Psoas muscle (tissue), 8 donors: ENCODE results near the gene ACTL6A. TPM values are rescaled to one million over a fixed set of nuclear protein-coding genes. Genes with fewer than 3 reads are reported as not detected.

ENCODE experiments used
- ATAC-seq, 4 donors: fragments of 200-7000 bp; cut with Tn5 transposase; one replicate each; pipeline ENCODE4 v1.9.1; 2020; ENCODE audit warnings: moderate library complexity in 3 of 4, mild to moderate bottlenecking in 2 of 4
- DNase-seq, 2 donors: peaks; one replicate each; pipeline ENCODE4 v3.0.0-alpha.2; 2020
- H3K27ac ChIP-seq: fragments of 200-600 bp; one replicate; pipeline ENCODE4 v1.8.0; 2022
- H3K27me3 ChIP-seq, 3 donors: fragments of 200-600 bp in 1 of 3; one replicate each; pipeline versions ENCODE4 v1.6.1 to v1.8.0; 2013 to 2022; ENCODE audit warnings: low read length in 2 of 3, mild to moderate bottlenecking in 2 of 3, moderate library complexity in 1 of 3; ENCODE audit not compliant: insufficient read depth in 3 of 3
- H3K36me3 ChIP-seq, 2 donors: fragments of 200-600 bp in 1 of 2; one replicate each; pipeline versions ENCODE4 v1.6.1 to v1.8.0; 2013 to 2022; ENCODE audit warnings: low read depth in 1 of 2, mild to moderate bottlenecking in 1 of 2, moderate library complexity in 1 of 2; ENCODE audit not compliant: insufficient read depth in 1 of 2
- H3K4me1 ChIP-seq: fragments of 200-600 bp; one replicate; pipeline ENCODE4 v1.8.0; 2022
- H3K4me3 ChIP-seq: fragments of 200-600 bp; one replicate; pipeline ENCODE4 v1.8.0; 2022; ENCODE audit warnings: mild to moderate bottlenecking
- H3K9me3 ChIP-seq: fragments of 200-600 bp; one replicate; pipeline ENCODE4 v1.8.0; 2022
- WGBS, 3 donors: extraction: QIAGEN DNeasy Blood & Tissue Kit; methylation state at CpG; one replicate each; pipeline versions ENCODE4 v1.1.6 to v1.1.7; 2013; 5-methylcytosine and 5-hydroxymethylcytosine counted together
- intact Hi-C, 2 donors: fragments of 100-400 bp; cut with DNase I; formaldehyde crosslinking; loops; one replicate each; pipeline versions ENCODE4 v1.11.0 to v1.14.2; 2022
- polyA plus RNA-seq, 3 donors: library from polyadenylated mRNA; stranded (reverse); fragments of 200-250 nt; gene quantifications; one replicate each; pipeline ENCODE4 v1.2.3, GENCODE V29; 2013
- total RNA-seq, 4 donors: library from RNA; stranded (reverse); fragmentation: NEBNext Ultra II Directional in 2 of 4; extraction: Animal tissue kit (Norgen Biotek cat#: 25700) in 2 of 4; gene quantifications; one replicate each; pipeline versions ENCODE4 v1.2.1 to v1.2.4, GENCODE V29; 2021 to 2023
- TF ChIP-seq, protein P1 (sequence below): fragments of 200-600 bp; IDR thresholded peaks from one replicate; pipeline ENCODE4 v1.8.0; 2022; ENCODE audit warnings: antibody characterized with exemption
- donor health status: healthy with polysubstance abuse.
- donor health status: DM: no; HTN: no; CAD: no; lungs with moderate emphysema.
- donor health status: Bipolar disorder and iron deficiency.
- donor health status: healthy.
- donor health status: DM: yes; HTN: yes; CAD: no.
- donor health status: DM: no; HTN: no; CAD: no.
- donor health status: DM: no; HTN: no; CAD: no.
- donor health status: DM: yes; HTN: yes; CAD: no.

The ACTL6A gene
- total and polyA plus RNA-seq, 7 donors = 10.2 to 22.5 (median 12.6) TPM

DNA sequence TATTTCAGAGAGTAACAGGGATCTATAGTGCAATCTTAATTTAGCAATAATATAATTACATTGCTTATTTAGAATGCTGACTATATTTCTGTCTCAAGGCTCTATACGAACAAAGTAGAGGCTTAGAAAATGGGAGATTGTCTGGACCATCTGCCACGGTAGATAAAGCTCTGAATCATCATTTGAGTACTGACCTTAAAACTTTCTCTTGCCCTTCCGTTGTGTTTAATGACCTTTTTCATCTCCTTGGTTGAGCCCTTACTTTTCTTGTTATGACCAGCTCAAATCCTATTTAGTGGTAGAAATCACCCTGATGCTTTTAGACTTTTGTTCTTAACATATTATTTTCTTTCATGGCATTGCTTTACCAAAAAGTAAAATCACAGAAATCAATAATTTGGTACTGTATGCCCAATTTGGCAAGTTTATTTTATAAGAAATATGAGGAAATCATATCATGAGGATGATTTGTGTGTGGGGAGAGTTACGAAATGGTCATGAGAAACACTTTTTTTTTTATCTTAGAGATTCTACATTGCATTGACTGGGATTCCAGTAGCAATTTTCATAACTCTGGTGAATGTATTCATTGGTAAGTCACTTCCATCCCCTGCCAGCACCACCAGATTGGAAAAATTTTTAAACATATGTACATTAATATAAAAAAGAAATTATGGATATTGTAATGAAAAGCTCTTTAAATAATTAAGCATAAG is 52.9 kb downstream of the ACTL6A start:
- Histone ChIP-seq H3K4me1 (no peaks in the 10 kb centered on the region), H3K27me3 (no peaks in the 10 kb centered on the region), H3K4me3 (no peak overlapping the region), H3K9me3 (peaks cover 2% of the 10 kb centered on the region), H3K36me3 (peaks cover 3 to 70% of the 10 kb centered on the region in 2 donors), H3K27ac (no peak overlapping the region)
- ATAC-seq (no peak), DNase-seq (no peak)
- intact Hi-C loops = no loop called here
- TF ChIP-seq, protein P1, sequence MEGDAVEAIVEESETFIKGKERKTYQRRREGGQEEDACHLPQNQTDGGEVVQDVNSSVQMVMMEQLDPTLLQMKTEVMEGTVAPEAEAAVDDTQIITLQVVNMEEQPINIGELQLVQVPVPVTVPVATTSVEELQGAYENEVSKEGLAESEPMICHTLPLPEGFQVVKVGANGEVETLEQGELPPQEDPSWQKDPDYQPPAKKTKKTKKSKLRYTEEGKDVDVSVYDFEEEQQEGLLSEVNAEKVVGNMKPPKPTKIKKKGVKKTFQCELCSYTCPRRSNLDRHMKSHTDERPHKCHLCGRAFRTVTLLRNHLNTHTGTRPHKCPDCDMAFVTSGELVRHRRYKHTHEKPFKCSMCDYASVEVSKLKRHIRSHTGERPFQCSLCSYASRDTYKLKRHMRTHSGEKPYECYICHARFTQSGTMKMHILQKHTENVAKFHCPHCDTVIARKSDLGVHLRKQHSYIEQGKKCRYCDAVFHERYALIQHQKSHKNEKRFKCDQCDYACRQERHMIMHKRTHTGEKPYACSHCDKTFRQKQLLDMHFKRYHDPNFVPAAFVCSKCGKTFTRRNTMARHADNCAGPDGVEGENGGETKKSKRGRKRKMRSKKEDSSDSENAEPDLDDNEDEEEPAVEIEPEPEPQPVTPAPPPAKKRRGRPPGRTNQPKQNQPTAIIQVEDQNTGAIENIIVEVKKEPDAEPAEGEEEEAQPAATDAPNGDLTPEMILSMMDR = no peak
- WGBS, 3 donors = 74 to 75% (median 74%) methylated on average over 4 of the region's 4 CpGs

DNA sequence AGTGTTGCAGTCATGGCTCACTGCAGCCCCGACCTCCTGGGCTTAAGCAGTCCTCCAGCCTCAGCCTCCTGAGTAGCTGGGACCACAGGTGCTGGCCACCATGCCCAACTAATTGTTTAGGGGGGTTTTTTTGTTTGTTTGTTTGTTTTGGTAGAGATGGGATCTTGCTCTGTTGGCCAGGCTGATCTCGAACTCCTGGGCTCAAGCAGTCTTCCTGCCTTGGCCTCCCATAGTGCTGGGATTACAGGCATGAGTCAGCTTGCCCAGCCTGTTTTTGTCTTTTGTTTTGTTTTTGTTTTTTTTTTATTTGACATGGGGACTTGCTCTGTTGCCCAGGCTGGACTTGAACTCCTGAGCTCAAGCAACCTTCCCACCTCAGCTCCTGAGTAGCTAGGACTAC is 59.3 kb downstream of the ACTL6A start:
- no peak overlapping the region for H3K4me3 ChIP-seq

DNA sequence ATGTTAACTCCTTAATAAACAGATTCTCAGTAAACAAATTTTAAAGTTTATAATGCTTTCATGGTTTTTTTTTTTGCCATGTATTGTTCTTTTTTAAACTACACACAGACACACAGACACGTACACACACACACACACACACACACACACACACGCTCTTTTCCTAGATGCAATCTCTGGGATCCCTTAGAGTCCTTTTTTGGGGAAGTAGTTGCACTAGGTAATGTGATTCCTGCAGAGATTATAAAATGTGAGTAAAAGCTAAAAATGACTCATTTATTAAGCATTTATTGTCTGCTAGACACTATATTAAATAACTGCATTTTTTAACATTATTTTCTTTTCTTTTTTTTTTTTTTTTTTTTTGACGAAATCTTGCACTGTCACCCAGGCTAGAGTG is 61.7 kb downstream of the ACTL6A start:
- 87 to 90% (median 90%) methylated on average over 3 of the region's 3 CpGs for WGBS, 3 donors
- ATAC-seq = no peak
- H3K27ac ChIP-seq = no peak overlapping the region
- H3K4me3 ChIP-seq = no peak overlapping the region
- peaks cover 6 to 71% of the 10 kb centered on the region in 2 donors for H3K36me3 ChIP-seq
- intact Hi-C loops = no loop called here
- H3K27me3 ChIP-seq = no peaks in the 10 kb centered on the region
- H3K9me3 ChIP-seq = peaks cover 5% of the 10 kb centered on the region
- no peaks in the 10 kb centered on the region for H3K4me1 ChIP-seq
- no peak for DNase-seq
- TF ChIP-seq, protein P1 = no peak

More for the DNA sequence above, 59.3 kb downstream of the ACTL6A start:
- Histone ChIP-seq H3K4me1 (no peaks in the 10 kb centered on the region), H3K9me3 (peaks cover 5% of the 10 kb centered on the region), H3K27ac (no peak overlapping the region), H3K36me3 (peaks cover 6 to 91% of the 10 kb centered on the region in 2 donors), H3K27me3 (no peaks in the 10 kb centered on the region)
- TF ChIP-seq, protein P1 = no peak
- WGBS, 3 donors = 94 to 97% (median 94%) methylated on average over 2 of the region's 2 CpGs
- no peak for ATAC-seq
- intact Hi-C loops = no loop called here
- DNase-seq = no peak

DNA sequence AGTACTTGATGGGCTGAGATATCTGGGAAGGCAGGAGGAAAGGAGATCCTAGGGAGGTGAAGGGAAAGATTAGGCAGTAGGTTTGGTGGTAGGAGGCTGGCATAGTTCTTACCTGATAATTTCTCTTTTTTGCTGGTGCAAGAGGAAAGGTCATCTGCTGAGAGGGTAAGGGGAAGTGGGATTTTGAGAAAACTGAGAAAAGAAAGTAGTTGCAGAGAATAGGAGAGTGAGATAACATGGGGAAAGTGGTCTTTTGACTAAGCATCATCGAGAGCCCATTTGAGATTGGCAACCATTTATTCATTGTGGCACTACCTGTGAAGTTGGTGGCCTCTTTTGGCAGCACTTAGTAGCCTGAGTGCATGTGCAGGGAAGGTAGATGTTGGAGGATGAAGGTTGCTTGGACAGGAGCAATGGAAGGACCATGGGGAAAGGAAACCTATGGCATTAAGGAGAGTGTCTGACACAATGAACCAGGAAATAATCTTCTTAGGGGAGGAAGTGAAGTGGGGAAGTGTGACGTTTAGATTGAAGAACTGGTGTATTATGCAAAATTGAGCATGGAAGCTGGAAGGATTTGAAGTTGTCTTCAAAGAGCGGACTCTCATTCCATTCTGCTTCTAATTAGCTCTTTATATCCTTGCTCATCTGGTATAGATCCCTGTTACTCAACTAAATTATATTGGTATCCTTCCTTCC is 68.2 kb downstream of the ACTL6A start:
- H3K36me3 ChIP-seq = peaks cover 3 to 13% of the 10 kb centered on the region in 2 donors
- H3K4me1 ChIP-seq = no peaks in the 10 kb centered on the region
- intact Hi-C loops = no loop called here
- WGBS, 3 donors = 80 to 83% (median 82%) methylated on average over 3 of the region's 3 CpGs
- H3K27ac ChIP-seq = no peak overlapping the region
- TF ChIP-seq, protein P1 = no peak
- ATAC-seq (no peak), DNase-seq (no peak)
- H3K4me3 ChIP-seq = no peak overlapping the region
- H3K27me3 ChIP-seq = no peaks in the 10 kb centered on the region
- no peaks in the 10 kb centered on the region for H3K9me3 ChIP-seq

Other genes starting within 250 kb of the ACTL6A start
- 10 to 100 TPM; 22.9 to 30.7 (median 27.9) TPM for gene ZNF639, start 239.9 kb upstream of the ACTL6A start, total RNA-seq
- gene ZNF639, start 239.9 kb upstream of the ACTL6A start, polyA plus RNA-seq = 10 to 100 TPM; 16.2 to 45.4 (median 25.8) TPM
- 10 to 100 TPM; 23.8 to 42.9 (median 36.3) TPM for gene MFN1, start 215.2 kb upstream of the ACTL6A start, total RNA-seq
- 10 to 100 TPM; 14.6 to 34.5 (median 18.9) TPM for gene MFN1, start 215.2 kb upstream of the ACTL6A start, polyA plus RNA-seq
- gene GNB4, start 111.5 kb upstream of the ACTL6A start, total RNA-seq = 1 to 10 TPM; 2.9 to 6.5 (median 4.6) TPM
- 1 to 10 TPM in 2 of 3 donors, under 1 TPM in 1; 0.83 to 2.1 (median 1.3) TPM for gene GNB4, start 111.5 kb upstream of the ACTL6A start, polyA plus RNA-seq
- 10 to 100 TPM; 29.4 to 62.6 (median 38.8) TPM for gene MRPL47, start 41.7 kb downstream of the ACTL6A start, total RNA-seq
- gene MRPL47, start 41.7 kb downstream of the ACTL6A start, polyA plus RNA-seq = 100 to 1,000 TPM in 1 of 3 donors, 10 to 100 TPM in 2; 63.2 to 108 (median 87.5) TPM
- gene NDUFB5, start 41.9 kb downstream of the ACTL6A start, total RNA-seq = 100 to 1,000 TPM; 161 to 233 (median 206) TPM
- 100 to 1,000 TPM; 147 to 261 (median 181) TPM for gene NDUFB5, start 41.9 kb downstream of the ACTL6A start, polyA plus RNA-seq
- 100 to 1,000 TPM; 175 to 324 (median 269) TPM for gene USP13, start 90.1 kb downstream of the ACTL6A start, total RNA-seq
- 10 to 100 TPM; 16.1 to 96.0 (median 86.2) TPM for gene USP13, start 90.1 kb downstream of the ACTL6A start, polyA plus RNA-seq